NCI-H1694 treated with DMSO at 0.1 percent for 48 hours (cell line): Measurements from ENCODE around the gene ARFGAP3.
"Not testable (repeated sequence)": the region's sequence is repeated elsewhere in the genome, so short reads cannot be mapped to it uniquely, and the experiment has no call there.

Experiments used
- DNase-seq: peaks from one replicate; lab custom pipeline; 2025; lab: John Stamatoyannopoulos, UW

ARFGAP3 gene

DNA sequence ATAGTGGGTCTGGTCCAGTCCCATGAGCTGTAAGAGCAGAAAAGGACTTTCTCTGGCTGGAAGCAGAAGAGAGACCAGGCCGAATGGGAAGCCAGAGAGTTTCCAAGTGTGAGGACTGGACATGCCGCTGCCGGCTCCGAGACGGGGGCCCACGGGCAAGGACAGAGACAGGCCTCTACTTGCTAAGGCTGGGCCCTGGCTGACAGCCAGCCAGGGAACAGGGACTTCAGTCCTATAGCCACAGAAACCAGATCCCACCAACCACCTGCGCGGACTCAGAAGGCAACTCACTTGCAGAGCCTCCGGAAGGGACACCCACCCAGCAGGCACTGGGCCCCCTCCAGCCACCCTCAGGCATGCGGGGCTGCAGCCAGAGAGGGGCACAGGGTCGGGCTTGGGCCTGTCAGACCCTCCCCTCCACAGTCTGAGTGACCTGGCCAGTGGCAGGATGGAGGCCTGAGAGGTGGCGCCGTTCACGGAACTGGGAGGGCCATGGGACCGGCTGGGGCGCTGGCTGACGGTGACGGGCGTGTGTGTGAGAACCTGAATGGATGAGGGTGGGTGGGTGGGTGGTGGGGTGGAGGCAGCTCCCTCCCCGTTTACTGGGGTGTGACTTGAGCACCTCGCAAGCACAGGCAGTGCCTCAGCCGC, 88.6 kb downstream of the ARFGAP3 start:
- DNase-seq: no peak

- no peak for DNase-seq
Observed at GRCh38 chr22:42766860-42767259, 90.2 kb downstream of the ARFGAP3 start.

DNA sequence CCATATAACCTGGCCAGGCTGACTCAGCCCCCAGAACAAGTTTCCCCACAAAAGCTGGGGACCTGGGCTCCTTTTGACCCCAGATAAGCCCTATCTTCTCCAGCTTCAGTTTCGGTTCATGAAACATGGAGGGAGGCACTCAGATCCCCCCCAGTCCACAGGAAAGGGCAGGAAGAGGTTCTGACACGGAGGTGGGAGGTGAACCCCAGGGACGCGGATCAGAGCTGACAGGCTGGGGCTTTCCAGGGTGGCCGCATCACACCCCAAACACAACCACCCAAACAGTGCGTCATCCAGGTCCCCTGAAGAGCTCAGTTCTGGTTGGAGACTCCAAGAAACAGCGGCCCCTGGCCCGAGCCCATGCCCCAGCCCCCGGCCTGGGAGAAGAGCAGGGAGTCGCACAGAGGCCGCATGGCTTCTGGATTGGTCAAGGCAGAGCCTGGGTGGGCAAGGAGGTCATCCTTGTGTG, 92.1 kb downstream of the ARFGAP3 start:
- no peak for DNase-seq

GRCh38 chr22:42763965-42764480, 93.0 kb downstream of the ARFGAP3 start:
- DNase-seq: no peak

DNA sequence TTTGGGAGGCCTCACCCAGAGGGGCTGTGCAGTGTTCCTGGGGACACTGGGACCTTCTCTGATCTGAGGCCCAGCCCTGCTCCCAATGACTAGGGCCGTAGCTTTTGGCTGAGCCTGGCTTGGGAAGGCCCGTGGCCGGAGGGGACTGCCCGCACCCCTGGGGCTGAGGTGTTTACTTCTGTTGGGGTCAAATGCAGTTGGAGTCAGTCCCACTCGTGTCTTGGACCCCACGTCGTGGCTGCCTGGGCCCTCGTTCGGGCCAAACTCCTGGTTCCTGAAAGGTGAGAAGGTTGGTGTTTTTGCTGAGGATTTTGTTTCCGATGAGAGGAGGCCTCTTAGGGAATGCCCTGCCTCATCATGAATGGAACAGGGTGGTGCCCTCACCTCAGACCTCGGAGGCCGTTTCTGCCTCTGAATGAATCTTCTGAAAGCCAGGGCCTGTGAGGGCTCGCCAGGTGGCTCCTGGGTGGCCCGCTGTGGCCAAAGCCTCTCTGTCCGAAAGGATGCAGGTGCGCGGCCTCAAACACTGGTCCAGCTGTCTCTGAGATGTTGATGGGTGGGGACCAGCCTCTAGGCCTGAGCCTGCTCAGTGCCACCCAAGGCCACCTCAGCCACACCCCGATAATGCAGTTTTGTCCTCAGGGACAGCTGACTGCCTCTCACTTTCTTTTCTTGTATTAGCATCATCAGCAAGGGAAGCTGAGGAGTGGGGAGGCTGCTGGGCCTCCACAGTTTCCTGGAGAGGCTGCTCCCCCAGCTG, 96.1 kb downstream of the ARFGAP3 start:
- DNase-seq: no peak

DNA sequence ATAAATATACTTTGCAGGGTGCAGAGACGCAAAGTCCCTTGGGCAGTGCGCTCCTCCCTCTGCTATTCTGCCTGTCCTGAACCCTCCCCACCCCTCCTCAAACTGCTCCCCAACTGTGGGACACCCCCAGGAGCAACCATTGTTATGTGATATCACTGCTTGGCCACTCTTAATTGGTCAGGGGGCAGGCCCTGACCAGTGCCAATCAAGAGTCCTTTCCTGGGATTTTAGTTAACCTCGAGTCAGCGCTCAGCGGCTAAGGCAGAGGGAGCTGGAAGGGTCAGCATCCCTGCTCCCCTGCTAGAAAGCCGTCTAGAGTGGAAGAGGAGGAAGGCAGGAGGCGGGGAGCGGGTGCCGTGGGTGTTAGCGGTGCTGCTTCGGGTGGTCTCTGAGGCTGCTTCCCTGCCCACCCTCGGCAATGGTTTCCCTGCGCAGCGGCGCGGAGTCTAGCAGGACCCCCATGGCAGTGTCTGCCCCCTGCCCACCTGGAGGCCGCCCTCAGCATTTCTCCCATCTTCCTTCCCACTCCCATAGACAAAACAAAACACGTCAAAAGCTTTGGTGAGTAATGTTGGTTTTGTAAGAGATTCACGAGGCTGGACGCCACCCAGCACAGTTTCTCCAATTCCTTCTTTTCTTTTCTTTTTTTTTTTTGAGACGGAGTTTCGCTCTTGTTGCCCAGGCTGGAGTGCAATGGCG, 98.0 kb downstream of the ARFGAP3 start:
- no peak for DNase-seq

- DNase-seq: not testable (repeated sequence)
Observed at GRCh38 chr22:42755553-42755952, 101.5 kb downstream of the ARFGAP3 start.

DNA sequence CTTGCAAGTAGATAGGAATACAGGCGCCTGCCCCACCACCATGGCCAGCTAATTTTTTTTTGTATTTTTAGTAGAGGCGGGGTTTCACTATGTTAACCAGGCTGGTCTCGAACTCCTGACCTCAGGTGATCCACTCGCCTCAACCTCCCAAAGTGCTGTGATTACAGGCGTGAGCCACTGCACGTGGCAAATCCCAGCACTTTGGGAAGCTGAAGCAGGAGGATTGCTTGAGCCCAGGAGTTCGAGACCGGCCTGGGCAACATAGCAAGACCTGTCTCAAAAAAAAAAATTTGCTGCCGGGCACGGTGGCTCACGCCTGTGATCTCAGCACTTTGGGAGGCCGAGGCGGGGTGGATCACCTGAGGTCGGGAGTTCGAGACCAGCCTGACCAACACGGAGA, 102.0 kb downstream of the ARFGAP3 start:
- DNase-seq: not testable (repeated sequence)

- DNase-seq: no peak
Observed at GRCh38 chr22:42754658-42755057, 102.4 kb downstream of the ARFGAP3 start.

GRCh38 chr22:42752912-42753311, 104.2 kb downstream of the ARFGAP3 start:
- no peak for DNase-seq

DNA sequence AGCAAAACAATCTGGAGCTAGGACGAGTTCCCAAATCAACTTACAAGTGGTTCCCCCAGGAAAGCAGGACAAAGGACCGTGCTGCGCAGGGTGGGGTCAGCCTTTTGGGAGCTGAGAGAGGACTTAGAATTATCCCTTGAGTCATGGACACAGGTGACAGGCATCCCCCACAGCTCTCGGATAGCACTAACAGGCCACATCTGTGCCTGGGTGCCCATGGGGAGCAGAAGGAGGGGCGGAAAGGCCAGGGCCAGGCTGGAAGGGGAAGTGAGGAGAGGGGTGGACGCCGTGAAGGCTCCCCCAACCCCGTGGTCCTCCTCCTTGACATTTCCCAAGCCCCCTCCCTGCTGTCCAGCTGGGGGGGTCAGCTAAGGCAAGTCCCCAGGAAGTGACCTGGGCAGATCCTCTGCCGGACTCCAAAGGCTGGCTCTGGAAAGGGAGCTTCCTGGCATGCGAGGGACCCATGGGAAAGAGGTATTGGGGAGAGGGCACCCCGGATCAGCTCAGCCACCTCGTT, 104.8 kb downstream of the ARFGAP3 start:
- DNase-seq: no peak

DNA sequence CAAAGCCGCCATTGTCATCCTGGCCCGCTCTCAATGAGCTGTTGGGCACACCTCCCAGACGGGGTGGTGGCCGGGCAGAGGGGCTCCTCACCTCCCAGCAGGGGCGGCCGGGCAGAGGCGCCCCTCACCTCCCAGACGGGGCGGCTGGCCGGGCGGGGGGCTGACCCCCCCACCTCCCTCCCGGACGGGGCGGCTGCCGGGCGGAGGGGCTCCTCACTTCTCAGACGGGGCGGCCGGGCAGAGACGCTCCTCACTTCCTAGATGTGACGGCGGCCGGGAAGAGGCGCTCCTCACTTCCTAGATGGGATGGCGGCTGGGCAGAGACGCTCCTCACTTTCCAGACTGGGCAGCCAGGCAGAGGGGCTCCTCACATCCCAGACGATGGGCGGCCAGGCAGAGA, 106.7 kb downstream of the ARFGAP3 start:
- not testable (repeated sequence) for DNase-seq

DNA sequence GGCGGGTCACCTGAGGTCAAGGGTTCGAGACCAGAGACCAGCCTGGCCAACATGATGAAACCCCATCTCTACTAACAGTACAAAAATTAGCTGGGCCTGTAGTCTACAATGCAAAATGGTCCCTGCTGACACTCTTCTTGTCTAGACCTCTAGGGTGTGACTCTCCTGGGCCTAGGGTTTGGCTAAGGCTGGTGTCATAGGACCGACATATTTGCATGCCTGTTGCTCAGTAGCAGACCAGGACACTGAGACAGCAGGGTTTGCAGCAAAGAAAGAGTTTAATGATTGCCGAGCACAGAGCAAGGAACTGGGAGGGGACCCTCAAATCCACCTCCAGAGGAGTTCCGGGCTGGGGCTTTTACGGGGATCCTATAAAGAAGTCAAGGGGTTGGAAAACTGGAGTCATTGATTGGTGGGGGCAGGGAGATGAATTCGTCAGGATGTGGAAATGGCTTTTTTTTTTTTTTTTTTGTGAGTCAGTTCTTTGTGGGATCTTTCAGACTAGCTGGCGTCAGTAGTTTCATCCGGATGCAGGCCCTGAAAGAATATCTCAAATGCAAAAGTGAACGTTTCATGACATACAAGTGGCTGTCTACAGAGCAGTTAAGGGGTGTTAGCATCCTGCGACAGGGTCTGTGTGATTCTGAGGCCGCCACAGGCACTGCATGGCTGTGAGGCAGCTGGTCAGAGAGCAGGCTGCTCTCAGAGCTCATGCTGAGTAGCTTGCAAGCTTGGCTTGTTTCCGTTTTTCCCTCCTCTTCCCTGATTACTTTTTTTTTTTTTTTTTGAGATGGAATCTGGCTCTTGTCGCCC, 109.2 kb downstream of the ARFGAP3 start:
- no peak for DNase-seq
